NB4 (cell line): ENCODE measurements around the gene OR8B12.
"Not testable (repeated sequence)": the region's sequence is repeated elsewhere in the genome, so short reads cannot be mapped to it uniquely, and the experiment has no call there.

Experiments
- DNase-seq: peaks from one replicate; pipeline ENCODE4 v3.0.0; 2010; ENCODE audit warnings: low read depth
- H3K4me3 ChIP-seq: one replicate; pipeline ENCODE4 v1.5.1; 2011; ENCODE audit warnings: mild to moderate bottlenecking, low read depth, low read length, moderate library complexity
- MYC ChIP-seq: IDR thresholded peaks from 2 replicates; pipeline ENCODE4 v1.6.1; 2011; ENCODE audit warnings: low read depth, low read length
- POLR2A ChIP-seq: IDR thresholded peaks from 2 replicates; pipeline ENCODE4 v1.6.1; 2011; ENCODE audit warnings: mild to moderate bottlenecking; ENCODE audit not compliant: insufficient read length; ENCODE audit errors: extremely low read depth
- TF ChIP-seq, protein P1 (sequence below): IDR thresholded peaks from 2 replicates; pipeline ENCODE4 v1.6.1; 2011; ENCODE audit warnings: low read depth, low read length
- TF ChIP-seq, protein P2 (sequence below): IDR thresholded peaks from one replicate; pipeline ENCODE4 v1.5.1; 2012; ENCODE audit warnings: low read depth, low read length

OR8B12 gene

DNA sequence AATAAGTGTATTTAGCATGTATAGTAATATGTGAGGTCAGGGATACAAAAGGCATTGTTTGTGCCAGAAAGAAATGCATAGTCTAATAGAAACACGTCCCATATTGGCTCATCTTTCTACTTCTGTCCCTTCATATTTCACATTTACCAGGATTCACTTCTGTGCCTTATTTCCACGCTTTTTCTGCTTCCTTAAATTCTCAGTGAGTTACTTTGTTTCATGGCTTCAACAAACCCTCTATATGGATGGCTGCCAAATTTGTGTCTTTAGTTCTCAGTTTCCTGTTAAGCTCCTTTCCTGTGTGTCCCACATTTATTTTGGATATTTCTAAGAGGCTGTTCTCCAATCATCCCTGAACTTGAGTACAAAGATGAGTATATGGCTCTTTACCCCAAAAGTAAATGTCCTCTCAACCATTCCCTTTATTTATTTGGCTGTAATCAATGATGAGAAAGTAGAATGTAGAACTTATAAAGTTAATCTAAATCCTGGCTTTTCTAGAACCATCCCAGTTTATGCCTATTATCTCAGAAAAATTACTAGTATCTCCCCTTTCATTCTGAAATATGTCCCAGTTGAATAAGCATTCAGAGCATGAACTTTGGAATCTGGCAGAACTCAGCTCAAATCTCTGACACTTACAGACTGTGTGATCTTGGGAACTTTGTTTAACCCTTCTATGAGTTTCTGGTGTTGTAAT lies 23.5 kb downstream of the OR8B12 start:
- no peak for DNase-seq
- TF ChIP-seq MYC (no peak), POLR2A (no peak)
- TF ChIP-seq, protein P1, sequence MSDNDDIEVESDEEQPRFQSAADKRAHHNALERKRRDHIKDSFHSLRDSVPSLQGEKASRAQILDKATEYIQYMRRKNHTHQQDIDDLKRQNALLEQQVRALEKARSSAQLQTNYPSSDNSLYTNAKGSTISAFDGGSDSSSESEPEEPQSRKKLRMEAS, result no peak
- TF ChIP-seq, protein P2, sequence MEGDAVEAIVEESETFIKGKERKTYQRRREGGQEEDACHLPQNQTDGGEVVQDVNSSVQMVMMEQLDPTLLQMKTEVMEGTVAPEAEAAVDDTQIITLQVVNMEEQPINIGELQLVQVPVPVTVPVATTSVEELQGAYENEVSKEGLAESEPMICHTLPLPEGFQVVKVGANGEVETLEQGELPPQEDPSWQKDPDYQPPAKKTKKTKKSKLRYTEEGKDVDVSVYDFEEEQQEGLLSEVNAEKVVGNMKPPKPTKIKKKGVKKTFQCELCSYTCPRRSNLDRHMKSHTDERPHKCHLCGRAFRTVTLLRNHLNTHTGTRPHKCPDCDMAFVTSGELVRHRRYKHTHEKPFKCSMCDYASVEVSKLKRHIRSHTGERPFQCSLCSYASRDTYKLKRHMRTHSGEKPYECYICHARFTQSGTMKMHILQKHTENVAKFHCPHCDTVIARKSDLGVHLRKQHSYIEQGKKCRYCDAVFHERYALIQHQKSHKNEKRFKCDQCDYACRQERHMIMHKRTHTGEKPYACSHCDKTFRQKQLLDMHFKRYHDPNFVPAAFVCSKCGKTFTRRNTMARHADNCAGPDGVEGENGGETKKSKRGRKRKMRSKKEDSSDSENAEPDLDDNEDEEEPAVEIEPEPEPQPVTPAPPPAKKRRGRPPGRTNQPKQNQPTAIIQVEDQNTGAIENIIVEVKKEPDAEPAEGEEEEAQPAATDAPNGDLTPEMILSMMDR, result no peak
- H3K4me3 ChIP-seq, result no peak overlapping the region

DNA sequence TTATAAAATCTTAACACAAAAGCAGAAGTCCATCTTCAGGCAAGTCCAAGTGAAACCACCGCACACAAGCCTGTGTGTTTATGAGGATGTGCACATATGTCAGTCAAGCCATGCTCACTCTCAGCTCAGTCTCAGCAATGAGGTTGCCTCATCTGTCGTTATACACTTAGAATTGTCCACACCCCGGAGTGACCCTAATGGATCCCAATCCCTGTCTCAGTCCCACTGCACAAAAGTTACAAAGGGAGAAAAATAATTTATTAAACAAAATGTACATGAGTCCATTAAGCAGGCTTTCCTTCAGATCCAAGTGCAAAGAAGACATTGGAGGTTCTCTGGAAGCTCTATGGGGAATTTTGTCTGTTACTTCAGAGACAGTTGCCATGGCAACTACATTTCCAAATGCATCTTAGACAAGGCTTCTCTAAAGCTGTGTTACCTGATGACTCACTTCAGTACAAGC lies 24.4 kb downstream of the OR8B12 start:
- DNase-seq, result peak; percentile 23
- no peak for TF ChIP-seq MYC
- H3K4me3 ChIP-seq, result no peak overlapping the region

DNA sequence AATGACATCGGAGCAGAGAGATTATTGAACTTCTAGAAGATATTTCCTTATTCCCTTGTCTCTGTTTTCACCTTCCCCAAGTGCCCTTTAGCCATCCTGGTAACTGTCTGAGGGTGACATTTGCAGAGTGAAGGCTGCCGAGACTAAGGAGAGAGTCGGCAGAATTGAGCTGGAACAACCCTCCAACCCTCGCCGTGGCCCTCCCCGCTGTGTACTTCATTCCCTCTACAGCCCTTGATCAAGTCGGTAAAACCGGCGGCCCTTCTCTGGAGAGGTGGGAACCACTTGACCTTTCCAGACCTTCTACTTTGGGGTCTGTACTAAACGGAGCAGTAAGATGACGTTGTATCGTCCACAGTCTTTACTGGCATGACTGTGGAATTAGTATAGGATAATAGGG lies 26.1 kb downstream of the OR8B12 start:
- DNase-seq, result no peak
- TF ChIP-seq MYC, result no peak
- TF ChIP-seq, protein P1, result no peak
- TF ChIP-seq POLR2A, result no peak
- TF ChIP-seq, protein P2, result no peak
- H3K4me3 ChIP-seq, result no peak overlapping the region

DNA sequence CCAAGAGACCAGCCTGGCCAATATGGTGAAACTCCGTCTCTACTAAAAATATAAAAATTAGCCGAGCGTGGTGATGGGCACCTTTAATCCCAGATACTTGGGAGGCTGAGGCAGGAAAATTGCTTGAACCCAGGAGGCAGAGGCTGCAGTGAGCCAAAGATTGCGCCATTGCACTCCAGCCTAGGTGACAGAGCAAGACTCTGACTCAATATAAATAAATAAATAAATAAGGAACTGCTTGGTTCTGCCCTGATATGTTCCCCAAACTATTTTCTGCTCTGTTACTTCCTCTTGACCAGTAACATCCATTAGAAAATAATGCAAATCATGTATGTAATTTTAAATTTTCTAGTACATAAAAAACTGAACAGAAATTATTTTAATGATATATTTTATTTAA lies 28.8 kb downstream of the OR8B12 start:
- peak; percentile 29 for DNase-seq
- H3K4me3 ChIP-seq, result not testable (repeated sequence)

DNA sequence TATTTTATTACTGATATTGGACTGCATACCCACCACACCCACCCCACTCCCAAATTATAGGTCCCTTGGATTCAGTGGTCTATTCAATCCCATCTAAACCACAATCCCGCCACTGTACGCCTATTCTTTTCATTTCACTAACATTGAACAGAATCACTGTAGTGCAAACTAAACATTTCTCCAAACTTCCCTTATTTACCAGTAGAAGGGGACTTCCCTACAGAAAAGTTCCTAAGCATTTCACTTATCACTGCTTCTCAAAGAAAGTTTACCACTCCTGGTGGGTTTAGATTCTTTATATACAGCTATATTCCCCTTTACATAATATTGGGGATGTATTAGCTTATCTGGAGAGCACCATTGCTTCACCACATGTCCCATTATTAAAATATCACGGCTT lies 29.3 kb downstream of the OR8B12 start:
- no peak for TF ChIP-seq MYC
- TF ChIP-seq, protein P2, result no peak
- TF ChIP-seq POLR2A, result no peak
- TF ChIP-seq, protein P1, result no peak
- DNase-seq, result no peak
- no peak overlapping the region for H3K4me3 ChIP-seq

DNA sequence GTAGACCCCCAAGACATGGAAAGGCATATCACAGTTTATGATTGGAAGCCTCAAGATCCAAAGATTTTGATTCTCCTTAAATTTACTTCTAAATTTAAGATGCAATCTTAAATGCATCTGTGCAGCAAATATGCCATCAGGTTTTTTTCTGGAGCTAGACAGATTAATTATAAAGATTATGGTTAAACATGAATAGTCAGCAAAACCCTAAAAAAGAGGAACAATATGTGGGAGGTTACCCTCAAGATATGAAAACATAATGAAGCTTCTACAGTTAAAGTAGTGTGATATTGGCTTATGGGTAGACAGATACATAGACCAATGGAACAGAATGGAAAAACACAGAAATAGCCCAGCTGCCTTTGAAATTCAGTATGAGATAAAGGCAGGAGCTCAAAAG lies 31.7 kb downstream of the OR8B12 start:
- H3K4me3 ChIP-seq, result no peak overlapping the region
- TF ChIP-seq, protein P1, result no peak
- TF ChIP-seq POLR2A (no peak), MYC (no peak)
- TF ChIP-seq, protein P2, result no peak
- DNase-seq, result peak; percentile 31

DNA sequence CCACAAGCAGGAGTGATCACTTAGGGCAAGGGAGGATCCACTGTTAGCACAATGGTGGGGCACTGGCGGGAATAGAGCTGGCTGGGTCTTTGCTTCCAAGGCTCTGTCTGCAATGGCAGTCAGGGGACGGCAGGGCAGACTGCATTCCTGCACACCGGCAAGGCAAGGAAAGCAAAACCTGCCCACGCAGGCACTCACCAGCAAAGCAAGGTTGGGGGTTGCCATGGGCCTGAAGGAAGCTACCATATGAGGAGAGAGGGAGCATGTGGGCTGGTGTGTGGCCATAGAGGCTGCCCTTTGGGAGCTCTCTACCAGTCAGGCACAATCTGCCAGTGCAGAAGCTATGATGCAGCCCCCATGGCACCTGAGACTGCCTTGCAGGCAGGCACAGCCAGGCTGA lies 33.2 kb downstream of the OR8B12 start:
- no peak overlapping the region for H3K4me3 ChIP-seq
- no peak for DNase-seq
- TF ChIP-seq, protein P2, result no peak
- TF ChIP-seq POLR2A (no peak), MYC (no peak)
- TF ChIP-seq, protein P1, result no peak
